Inflammatory macrophage treated with lipopolysaccharide for 4 hours (primary cell): ENCODE results near the gene HDLBP.
"Not testable (repeated sequence)": the region's sequence is repeated elsewhere in the genome, so short reads cannot be mapped to it uniquely, and the experiment has no call there.

Experiments used
- DNase-seq: peaks from one replicate; pipeline ENCODE4 v3.0.0-alpha.2; 2020

Gene HDLBP

DNA sequence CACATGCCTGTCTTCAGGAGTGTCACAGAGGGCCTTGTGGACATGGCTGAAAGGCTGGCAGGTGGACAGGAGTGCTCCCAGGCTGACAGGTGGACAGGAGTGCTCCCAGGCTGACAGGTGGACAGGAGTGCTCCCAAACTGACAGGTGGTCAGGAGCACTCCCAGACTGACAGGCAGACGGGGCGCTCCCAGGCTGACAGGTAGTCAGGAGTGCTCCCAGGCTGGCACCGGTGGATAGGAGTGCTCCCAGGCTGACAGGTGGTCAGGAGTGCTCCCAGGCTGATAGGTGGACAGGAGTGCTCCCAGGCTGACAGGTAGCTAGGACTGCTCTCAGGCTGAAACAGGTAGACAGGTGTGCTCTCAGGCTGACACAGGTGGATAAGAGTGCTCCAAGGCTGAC, 110.4 kb downstream of the HDLBP start:
- no peak for DNase-seq

DNA sequence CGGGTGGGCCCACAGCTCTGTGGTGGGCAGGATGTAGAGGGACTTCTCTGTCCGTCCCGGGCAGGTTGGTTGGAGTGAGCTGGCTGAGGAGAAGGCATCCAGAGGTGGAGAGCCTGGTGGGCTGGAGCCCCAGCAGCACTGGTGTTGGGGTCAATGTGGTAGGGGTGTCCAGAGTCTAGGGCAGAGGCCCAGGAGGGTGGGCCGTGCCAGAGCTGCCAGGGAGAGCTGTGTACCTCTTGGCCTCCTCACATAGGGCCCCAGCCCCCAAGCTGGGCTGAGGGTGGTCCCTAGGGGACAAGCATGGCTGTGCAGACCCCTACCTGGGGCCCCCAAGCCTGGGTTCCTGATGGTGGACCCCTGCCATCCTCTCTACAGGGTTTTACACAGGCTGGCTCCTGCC, 111.0 kb downstream of the HDLBP start:
- no peak for DNase-seq

DNA sequence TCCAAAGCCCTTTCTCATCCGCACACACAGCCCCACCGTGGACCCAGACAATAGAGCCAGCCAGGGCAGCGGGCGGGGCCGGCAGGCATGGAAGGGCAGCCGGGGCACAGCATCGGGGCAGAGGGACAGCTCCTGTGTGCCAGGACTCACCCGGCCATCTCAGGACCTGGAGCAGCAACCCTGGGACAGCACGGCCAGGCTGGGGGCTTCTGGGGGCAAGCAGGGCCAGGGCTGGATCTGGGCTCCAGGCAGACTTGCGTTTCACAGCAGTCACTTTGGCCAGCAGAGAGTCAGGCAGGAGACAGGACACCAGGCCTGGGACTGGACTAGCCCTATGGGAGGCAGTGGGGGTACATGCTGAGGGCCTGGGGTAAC, 111.5 kb downstream of the HDLBP start:
- no peak for DNase-seq

DNA sequence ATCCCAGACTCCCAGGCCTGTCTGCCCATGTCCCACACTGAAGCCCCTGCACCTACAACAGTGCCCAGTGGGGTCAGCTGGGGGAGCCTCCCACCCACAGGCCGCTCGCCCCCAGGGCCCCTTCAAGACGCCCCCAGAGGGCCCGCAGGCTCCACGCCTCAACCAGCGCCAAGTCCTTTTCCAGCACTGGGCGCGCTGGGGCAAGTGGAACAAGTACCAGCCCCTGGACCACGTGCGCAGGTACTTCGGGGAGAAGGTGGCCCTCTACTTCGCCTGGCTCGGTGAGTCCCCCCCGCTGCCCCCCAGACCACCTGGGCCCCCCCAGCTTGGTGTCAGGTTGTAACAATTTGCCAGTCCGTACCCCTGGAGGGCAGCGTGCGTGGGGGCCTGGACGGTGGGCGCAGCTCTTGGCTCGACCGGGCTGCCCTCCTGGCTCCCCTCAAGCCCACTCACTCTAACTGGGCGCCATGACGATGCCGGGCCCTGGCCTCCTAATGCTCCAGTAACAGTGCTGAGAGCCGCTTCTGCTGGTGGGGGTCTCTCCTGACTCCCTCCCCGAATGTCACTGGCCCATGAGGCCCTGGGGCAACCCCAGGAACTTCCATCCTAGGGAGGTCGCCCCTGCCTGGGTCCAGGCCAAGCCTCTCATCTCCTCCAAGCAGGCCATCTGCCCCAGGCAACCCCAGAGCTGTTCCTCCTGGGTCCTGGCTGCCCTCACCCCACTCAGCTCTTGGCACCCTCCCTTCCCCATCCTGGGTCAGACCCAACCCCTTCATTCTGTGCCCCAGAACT, 112.1 kb downstream of the HDLBP start:
- no peak for DNase-seq

DNA sequence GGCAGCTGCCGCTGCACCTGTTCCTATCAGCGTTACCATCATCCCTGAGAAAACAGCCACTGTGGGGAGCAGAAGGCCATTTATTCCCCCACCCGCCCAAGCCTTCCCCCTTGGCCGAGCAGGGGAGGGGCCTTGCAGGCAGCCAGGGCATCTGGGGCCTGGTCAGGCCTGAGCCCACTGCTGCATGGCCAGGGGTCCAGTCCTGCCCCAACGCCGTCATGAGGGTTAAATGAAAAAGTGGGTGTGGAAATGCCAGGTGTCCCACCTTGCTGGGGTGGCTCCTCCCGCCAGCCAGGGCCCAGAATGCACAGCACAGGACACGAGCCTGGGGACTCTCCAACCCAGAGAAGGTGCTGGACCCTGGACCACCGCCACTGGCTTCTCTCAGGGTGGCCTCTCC, 112.8 kb downstream of the HDLBP start:
- DNase-seq = no peak

DNA sequence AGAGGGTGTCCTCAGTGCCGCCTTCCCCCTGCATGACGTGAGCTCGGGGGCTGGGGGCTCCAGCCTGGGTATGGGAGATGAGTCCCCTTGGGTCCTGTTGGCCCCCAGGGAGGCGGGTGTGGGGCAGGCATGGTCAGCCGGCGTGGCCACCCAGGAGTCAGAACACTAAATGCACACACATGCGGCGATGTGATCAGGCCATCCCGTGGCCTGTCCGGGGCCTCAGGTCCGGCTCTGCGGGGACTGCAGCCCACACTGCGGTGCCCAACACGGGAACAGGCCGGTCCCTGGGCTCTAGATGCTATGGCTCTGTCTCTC, 113.2 kb downstream of the HDLBP start:
- no peak for DNase-seq

DNA sequence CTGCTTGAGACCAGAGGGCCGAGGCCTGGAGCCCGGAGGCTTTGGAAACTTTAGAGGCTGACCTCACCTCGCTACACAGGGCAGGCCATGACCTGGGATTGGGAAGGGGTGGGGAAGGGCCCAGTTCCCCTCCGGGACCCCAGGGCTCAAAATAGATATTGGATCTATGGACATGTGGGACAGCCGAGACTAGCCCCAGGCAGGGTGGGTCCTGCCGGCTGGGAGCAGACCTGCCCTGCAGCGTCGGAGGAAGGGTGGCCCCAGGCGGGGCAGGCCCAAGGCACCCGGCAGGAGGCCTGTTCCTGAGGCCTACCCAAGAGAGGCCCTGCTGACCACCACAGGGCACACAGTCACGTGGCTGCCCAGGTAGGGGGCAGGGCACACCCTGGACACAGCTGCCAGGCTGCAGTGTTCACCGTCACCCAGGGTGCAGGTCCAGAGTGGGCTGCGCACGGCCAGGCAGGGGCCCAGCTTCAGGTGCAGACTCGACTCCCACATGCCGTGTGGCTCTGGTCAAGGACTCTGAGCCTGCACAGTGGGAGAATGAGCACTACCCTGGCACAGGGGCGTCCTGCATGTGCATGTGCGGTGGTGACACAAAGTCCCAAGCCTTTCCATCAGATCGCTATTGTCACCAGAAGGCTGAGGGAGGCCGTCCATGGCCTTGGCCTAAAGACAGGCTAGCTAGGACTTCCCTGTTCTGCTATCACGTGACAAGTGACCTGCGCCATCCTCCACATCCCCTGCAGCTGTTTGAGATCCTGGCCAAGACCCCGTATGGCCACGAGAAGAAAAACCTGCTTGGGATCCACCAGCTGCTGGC, 113.8 kb downstream of the HDLBP start:
- DNase-seq = no peak

DNA sequence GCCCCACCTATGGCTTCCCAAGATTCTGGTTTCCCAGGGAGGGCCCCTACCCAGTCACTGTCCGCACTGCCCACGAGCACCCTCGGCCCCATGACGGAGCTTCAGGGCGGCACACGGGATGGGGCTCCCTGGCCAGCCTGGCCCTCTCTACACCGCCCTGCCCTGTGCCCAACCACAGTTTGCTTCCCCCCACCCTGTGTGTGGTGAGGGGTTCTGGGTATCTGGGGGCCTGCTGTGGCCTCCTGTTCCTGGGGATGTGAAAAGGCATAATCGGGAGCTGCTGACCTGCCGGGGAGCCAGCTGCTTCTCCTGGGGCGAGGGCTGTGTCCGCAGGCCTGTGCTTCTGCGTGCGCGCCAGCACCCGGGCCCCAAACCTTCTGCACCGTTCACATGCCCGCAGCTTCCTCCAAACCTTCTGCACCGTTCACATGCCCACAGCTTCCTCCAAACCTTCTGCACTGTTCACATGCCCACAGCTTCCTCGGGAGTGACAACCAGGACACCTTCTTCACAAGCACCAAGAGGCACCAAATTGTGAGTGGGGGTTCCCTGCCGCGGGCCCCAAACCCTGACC, 114.6 kb downstream of the HDLBP start:
- no peak for DNase-seq

DNA sequence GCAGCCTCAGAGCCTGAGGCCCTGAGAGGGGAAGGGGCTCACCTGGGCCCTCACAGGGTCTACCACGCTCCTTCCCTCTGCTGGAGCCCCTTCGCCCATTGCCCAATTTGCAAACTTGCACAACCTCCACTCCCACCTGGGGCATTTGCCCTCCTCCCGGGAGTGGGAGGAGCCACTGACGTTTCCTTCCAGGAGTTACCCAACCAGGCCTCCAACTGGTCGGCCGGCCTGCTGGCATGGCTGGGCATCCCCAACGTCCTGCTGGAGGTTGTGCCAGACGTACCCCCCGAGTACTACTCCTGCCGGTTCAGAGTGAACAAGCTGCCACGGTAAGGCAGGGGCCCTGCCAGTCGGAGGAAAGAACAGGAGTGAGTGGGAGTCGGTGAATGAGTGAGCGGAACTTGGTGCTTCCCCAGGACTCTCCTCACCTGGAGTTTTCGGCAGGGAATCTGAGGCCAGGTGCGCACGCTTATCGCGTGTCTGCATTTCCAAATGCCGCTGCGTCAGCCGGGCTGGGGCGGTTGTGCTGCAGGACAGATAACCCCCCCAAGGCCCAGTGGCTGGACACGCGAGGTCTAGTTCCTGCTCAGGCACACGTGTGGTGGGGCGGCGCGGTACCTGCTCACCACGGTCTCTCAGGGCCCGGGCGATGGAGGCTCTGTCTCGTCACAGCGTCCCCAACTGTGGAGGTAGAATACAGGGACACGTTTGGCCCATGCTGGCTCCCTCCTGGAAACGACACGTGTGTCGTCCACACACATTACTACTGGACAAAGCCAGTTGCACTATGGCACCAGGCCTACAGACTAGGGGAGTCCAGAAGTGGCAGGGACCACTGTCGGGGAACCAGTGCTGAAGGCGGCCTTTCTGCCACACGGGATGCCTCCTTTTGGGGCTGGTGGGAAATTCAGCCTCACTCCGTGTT, 115.3 kb downstream of the HDLBP start:
- DNase-seq = no peak

DNA sequence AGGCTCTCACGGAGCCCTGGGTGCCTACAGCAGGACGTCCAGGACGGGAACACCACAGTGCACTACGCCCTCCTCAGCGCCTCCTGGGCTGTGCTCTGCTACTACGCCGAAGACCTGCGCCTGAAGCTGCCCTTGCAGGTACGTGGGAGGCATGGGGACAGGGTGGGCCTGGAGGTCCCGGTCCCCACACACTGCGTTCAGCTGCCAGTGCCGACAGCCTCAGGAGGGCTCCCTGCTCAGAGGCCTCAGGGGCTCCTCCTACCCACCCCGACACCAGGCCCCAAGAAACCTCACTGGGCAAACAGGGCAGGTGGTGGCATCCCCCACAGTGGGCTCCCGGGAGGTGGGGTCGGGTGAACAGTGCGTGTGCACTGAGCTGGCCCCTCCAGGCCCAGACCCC, 116.2 kb downstream of the HDLBP start:
- no peak for DNase-seq

DNA sequence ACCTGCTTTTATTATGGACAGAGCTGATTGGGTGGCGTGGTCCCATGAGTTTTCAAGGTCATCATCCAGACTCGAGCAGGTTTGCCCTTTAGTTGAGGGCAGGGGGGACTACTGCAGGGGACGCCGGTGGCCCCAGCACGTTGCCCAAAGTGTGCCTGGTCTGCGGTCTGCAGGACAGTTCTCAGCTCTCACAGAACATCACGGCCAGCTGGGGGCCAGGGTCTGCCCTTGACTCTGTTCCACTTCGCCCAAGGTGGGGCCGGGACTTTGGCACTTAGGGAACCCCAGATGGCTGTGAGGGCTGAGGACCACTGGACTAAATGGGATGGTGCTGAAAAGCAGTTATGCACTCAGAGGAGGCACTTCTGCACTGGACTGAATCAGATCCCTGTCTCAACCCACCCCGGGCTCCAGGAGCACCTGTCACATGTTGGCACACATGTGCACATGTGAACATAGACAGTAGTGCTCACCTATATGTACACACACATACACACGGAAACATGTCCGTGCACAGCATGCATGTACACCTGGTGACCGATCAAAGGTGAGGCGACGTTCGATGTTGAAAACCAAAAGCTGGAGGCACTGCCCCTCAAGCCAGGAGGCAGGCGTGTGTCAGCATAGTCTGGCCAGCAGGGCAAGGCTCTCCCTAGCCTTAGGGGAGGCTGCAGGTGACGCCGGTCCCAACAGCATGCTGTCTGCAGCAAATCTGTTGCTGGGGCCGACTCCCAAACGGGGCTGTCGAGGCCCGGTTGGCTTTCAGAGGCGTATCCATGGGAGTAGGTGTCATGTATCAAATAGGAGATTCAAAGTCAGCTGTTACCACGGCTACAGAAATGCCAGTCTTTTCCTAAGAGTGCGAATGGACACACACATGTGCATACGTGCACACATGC, 116.8 kb downstream of the HDLBP start:
- no peak for DNase-seq

DNA sequence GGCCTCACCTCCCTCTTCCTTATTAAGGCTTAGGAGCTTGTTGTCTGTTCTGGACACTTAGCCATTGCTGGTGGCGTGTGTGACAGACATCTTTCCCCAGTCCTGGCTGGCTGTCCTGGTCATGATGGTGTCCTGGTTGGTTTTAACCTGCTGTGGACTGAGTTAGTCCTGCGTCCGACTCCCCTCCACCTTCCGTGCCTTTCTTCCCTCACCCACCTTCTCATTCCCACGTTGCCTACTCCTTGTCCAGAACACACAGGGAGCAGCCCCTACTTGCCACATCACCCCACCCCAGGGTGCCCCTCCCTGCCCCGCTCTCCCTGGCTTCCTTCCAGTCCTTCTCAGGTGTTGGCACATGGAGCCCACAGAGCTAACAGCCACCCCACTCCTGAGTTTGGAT, 117.5 kb downstream of the HDLBP start:
- no peak for DNase-seq

DNA sequence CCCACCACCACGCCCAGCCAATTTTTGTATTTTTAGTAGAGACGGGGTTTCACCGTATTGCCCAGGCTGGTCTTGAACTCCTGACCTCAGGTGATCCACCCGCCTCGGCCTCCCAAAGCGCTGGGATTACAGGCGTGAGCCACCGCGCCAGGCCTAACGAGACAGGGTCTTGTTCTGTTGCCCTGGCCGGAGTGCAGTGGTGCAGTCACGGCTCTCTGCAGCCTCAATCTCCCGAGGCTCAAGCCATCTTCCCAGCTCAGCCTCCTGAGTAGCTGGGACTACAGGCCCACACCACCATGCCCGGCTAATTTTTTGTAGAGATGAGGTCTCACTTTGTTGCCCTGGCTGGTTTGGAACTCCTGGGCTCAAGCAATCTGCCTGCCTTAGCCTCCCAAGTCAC, 118.2 kb downstream of the HDLBP start:
- DNase-seq = not testable (repeated sequence)

DNA sequence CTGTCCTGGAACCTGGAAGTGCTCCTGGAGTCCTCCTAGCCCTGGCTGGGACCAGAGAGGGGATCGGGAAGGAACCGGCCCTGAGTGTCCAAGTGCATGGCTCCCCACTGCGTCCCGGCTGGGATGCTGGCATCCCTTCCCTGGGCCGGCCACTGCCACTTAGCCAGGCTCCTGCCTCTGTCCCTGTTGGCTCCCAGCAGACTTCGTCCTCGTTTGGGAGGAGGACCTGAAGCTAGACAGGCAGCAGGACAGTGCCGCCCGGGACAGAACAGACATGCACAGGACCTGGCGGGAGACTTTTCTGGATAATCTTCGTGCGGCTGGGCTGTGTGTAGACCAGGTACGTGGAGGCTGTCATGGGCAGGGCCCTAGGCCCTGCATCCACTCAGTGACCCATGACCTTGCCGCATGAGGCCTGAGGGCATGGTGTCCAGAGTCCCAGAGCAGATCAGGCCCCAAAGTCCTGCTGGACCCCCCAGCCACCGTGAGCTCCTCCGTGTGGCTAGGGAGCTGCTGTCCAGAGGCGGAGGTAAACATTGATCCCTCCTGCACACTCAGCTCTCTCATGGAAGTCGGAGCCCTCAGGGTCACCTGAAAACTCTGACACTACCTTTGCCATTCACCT, 119.9 kb downstream of the HDLBP start:
- DNase-seq = no peak

DNA sequence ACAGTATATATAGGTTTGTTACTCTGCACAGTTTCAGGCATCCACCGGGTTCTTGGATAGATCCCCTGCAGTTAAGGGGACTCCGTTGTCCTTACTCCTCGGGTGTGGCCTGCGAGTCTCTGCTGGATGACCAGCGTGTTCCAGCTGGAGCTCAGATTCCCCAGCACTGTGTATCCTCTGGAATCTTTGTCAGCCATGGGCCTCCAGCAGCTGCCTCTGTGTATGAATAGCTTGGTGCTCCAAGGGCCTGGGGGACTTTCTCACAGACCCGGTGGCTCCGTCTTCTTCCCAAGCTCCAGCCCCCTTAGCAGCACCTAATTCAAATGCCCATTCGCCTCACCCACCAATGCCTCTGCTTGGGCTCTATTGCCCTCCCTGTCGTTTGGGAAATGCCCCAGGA, 120.7 kb downstream of the HDLBP start:
- no peak for DNase-seq

DNA sequence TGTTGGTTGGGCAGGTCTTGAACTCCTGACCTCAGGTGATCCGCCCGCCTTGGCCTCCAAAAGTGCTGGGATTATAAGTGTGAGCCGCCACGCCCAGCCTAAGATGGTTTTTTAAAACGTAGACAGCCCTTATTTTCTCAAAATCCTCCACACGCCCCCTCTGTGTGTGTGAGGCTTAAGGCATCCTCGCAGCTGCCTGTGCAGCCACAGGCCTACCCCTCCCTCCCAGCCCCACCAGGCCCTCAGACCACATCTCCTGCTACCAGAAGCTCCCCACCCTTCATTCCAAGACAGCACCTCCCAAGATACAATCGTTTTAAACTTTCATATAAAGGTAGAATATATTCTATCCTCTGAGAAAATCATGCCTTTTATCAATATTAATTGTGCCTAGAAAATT, 122.2 kb downstream of the HDLBP start:
- DNase-seq = no peak

DNA sequence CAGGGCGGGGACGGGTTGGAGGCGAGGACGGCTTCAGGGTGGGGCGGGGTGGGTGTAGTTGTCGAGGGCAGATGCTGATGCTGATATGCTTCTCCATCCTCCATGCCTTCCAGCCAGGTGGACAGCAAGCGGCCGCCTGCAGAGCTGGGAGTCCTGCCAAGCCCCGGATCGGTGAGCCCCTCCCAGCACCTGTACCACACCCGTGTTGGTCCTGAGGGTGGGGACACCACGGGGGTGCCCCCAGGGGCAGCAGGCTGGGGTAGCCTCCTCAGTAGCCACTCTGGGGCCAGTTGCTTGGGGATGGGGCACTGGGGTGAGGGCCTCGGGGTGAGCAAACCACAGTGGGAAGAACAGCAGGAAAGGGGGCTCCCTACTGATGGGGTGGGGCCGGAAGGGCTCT, 124.4 kb downstream of the HDLBP start:
- DNase-seq = no peak

DNA sequence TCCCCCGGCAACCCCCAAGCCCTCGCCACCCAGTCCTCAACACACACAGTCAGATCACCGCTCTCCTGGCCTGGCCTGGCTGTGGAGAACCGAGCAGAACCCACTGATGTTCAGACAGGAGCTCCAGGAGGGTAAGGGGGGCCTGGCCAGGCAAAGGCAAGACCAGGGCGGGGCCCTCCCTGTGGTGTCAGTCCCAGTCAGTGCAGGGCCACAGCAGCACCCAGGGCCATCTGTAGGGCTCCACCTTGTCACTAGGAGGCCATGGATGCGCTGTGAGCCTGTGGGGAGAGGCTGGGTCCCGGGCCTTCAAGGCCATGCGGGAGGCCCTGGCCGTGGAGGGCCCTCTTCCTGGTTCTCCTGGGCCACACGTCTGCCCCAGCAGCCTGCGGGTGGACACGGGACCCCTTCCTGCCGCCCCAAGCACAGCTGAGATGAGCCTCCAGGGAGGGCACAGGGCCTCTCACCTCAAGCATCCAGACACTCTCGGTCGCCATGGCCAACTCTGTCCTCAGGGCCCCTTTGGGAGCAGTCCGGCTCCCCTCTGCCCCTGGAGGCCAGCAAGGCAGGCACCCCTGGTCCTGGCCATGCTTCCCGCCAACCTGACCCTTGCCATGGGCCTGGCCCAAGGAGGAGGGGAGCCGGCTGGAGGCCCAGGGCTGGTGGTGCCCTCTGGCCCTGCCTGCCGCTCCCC, 125.0 kb downstream of the HDLBP start:
- DNase-seq = no peak

DNA sequence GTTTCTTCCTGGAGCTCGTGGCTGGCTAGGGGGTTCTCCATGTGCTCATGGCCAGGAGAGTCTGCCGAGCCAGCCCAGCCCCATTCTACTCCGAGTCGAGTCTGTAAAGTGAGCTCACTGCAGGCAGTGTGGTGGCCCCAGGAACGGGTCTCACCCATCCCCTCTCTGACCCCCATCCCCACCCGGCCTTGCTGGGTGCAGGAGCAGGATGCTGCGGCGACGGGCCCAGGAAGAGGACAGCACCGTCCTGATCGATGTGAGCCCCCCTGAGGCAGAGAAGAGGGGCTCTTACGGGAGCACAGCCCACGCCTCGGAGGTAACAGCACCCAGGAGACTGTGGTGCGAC, 125.6 kb downstream of the HDLBP start:
- DNase-seq = no peak

DNA sequence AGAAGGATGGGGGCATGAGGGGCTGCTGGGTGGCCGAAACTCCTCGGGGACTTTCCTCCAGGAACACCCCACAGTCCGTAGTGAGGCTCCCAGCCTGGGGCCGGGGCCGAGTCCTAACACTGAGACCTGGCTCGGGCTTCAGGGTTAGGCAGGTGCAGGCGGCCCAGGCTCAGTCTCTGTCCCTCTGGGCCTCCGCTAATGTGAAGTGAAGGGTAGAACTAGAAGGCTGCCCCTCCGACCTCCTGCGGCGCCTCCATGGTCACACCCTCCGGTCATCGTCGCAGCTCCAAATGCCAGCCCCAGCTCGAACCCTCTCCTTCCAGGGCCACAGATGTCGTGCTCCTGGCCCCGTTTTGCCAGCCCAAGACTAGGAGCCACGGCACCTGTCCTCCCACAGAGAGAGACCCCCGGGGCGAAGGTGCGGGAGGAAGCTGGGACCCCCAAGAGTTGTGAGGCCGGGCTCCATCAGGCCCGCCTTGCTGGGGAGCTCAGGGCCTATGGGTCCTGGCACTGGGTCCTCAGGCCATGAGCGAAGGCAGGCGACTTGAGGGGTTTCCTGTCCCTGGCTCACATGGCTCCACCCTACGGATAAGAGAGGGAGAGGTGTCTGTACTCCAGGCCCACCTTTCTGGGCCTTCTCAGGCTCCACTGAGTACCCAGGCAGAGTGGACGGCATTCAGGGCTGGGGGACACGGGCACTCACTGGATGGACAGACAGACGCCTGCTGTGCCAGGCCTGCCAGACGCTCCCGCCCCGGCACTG, 126.2 kb downstream of the HDLBP start:
- DNase-seq = no peak
